ENCODE measurements around the gene GPC6. TPM values are rescaled to one million over a fixed set of nuclear protein-coding genes. Genes with fewer than 3 reads are reported as not detected.

GPC6 gene
- total RNA-seq, 1 donor from 2014 or later: 5.5 TPM

GRCh38 chr13:94195715-94196114 lies 969.1 kb downstream of the GPC6 start:
- DNase-seq (ENCODE audit: low read depth) (peak; percentile 22), FAIRE-seq (no peak)
- TF ChIP-seq, protein P1, sequence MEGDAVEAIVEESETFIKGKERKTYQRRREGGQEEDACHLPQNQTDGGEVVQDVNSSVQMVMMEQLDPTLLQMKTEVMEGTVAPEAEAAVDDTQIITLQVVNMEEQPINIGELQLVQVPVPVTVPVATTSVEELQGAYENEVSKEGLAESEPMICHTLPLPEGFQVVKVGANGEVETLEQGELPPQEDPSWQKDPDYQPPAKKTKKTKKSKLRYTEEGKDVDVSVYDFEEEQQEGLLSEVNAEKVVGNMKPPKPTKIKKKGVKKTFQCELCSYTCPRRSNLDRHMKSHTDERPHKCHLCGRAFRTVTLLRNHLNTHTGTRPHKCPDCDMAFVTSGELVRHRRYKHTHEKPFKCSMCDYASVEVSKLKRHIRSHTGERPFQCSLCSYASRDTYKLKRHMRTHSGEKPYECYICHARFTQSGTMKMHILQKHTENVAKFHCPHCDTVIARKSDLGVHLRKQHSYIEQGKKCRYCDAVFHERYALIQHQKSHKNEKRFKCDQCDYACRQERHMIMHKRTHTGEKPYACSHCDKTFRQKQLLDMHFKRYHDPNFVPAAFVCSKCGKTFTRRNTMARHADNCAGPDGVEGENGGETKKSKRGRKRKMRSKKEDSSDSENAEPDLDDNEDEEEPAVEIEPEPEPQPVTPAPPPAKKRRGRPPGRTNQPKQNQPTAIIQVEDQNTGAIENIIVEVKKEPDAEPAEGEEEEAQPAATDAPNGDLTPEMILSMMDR (IDR thresholded peaks at IDR 0.05; ENCODE audit: insufficient read depth, low read length, severe bottlenecking): no peak
- no peaks in the 10 kb centered on the region for H3K27me3 ChIP-seq (ENCODE audit: control insufficient read depth, insufficient read depth, low read length)
- no peaks in the 10 kb centered on the region for H3K36me3 ChIP-seq (ENCODE audit: control insufficient read depth, insufficient read depth, low read length)
- H3K4me3 ChIP-seq (ENCODE audit: low read depth, low read length): no peak overlapping the region

GRCh38 chr13:94196413-94196812 lies 969.8 kb downstream of the GPC6 start:
- no peaks in the 10 kb centered on the region for H3K36me3 ChIP-seq (ENCODE audit: control insufficient read depth, insufficient read depth, low read length)
- FAIRE-seq: no peak

DNA sequence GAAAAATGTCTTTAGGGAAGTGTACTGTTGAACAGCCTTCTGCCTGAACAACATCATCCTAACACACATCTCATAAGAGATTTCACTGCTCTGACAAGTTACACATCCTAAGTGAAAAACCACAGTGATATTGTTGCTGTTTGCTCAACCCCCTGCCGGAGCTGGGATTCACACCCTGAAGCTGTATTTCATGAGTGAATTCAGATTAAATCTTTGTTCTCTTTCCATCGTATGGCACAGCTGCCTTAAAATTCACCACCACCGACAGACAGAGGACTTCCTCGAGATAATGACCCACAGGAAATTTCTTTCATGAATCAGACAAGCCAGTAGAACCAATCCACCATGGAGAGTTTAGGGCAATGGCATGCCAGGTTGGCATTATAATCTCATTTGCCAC lies 972.1 kb downstream of the GPC6 start:
- DNase-seq (ENCODE audit: low read depth) (no peak), FAIRE-seq (no peak)
- TF ChIP-seq, protein P1 (IDR thresholded peaks at IDR 0.05; ENCODE audit: insufficient read depth, low read length, severe bottlenecking): no peak
- no peaks in the 10 kb centered on the region for H3K36me3 ChIP-seq (ENCODE audit: control insufficient read depth, insufficient read depth, low read length)
- no peaks in the 10 kb centered on the region for H3K27me3 ChIP-seq (ENCODE audit: control insufficient read depth, insufficient read depth, low read length)
- H3K4me3 ChIP-seq (ENCODE audit: low read depth, low read length): no peak overlapping the region

More at GRCh38 chr13:94196413-94196812, 969.8 kb downstream of the GPC6 start:
- Histone ChIP-seq H3K27me3 (ENCODE audit: control insufficient read depth, insufficient read depth, low read length) (no peaks in the 10 kb centered on the region), H3K4me3 (ENCODE audit: low read depth, low read length) (no peak overlapping the region)
- DNase-seq (ENCODE audit: low read depth): no peak
- TF ChIP-seq, protein P1 (IDR thresholded peaks at IDR 0.05; ENCODE audit: insufficient read depth, low read length, severe bottlenecking): no peak

DNA sequence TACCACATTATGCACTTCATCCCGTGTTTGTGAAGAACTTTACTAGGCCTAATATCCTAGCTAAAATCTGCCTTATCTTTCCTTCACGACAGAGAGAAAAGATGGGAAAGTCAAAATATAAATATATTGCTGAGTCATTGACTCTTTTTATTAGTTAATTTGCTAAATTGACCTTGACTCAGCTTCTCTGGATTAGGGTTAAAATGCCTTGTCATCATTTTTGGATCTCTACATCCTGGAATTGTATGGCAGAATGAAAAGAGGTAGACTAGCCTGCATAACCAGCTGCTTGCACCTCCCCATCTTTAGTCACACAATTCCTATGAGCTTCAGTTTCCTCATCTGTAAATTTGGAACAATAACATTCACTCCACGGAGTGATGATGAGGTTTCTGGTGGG lies 972.5 kb downstream of the GPC6 start:
- H3K27me3 ChIP-seq (ENCODE audit: control insufficient read depth, insufficient read depth, low read length): no peaks in the 10 kb centered on the region
- no peak for FAIRE-seq
- TF ChIP-seq, protein P1 (IDR thresholded peaks at IDR 0.05; ENCODE audit: insufficient read depth, low read length, severe bottlenecking): no peak

DNA sequence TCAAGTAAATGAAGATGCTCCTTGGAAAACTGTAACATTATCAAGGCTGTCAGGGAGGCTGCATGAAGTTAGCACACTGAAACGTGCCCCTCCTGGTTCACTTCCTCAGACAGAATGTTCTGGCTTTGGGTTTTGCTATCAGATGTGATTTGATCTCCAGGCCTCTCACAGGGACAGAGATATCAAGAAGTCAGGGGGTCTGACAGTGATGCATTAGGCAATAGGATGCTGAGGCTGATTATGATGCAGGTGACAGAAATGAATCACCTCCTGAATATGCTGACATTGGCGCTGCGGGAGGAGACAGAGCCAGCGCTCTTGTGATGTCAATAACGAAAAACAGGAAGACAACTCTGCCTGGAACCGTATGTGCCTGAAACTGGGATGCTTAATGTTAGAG lies 974.4 kb downstream of the GPC6 start:
- Histone ChIP-seq H3K36me3 (ENCODE audit: control insufficient read depth, insufficient read depth, low read length) (no peaks in the 10 kb centered on the region), H3K4me3 (ENCODE audit: low read depth, low read length) (no peak overlapping the region), H3K27me3 (ENCODE audit: control insufficient read depth, insufficient read depth, low read length) (no peaks in the 10 kb centered on the region)
- no peak for DNase-seq (ENCODE audit: low read depth)
- no peak for FAIRE-seq
- TF ChIP-seq, protein P1 (IDR thresholded peaks at IDR 0.05; ENCODE audit: insufficient read depth, low read length, severe bottlenecking): no peak

More for the DNA sequence above, 972.5 kb downstream of the GPC6 start:
- Histone ChIP-seq H3K4me3 (ENCODE audit: low read depth, low read length) (no peak overlapping the region), H3K36me3 (ENCODE audit: control insufficient read depth, insufficient read depth, low read length) (no peaks in the 10 kb centered on the region)
- no peak for DNase-seq (ENCODE audit: low read depth)

DNA sequence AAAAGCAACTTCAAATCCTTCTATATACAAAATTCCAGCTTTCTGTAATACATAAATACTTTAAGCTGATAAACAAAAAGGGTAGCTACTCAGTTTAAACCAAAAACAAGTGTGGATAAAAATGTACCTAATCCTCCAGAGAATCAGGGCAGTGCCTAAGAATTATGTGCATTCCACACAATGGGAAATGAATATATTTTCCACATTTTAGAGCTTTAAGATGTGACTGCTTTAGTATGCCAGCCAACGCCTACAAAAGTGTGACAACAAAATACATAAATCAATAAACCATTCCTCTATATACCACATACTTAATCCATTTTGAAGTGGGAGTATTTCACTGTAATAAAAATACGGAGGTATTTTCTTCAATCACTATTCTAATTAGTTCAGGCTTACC lies 977.6 kb downstream of the GPC6 start:
- FAIRE-seq (no peak), DNase-seq (ENCODE audit: low read depth) (no peak)
- H3K4me3 ChIP-seq (ENCODE audit: low read depth, low read length): no peak overlapping the region
- H3K27me3 ChIP-seq (ENCODE audit: control insufficient read depth, insufficient read depth, low read length): no peaks in the 10 kb centered on the region
- TF ChIP-seq, protein P1 (IDR thresholded peaks at IDR 0.05; ENCODE audit: insufficient read depth, low read length, severe bottlenecking): no peak
- no peaks in the 10 kb centered on the region for H3K36me3 ChIP-seq (ENCODE audit: control insufficient read depth, insufficient read depth, low read length)
